ENCODE data around the gene FHL1.

FHL1 gene

GRCh38 chrX:136182414-136182813, 35.1 kb downstream of the FHL1 start:
- Histone ChIP-seq H3K27ac (no peak overlapping the region), H3K27me3 (ENCODE audit: insufficient read depth, low read depth) (no peaks in the 10 kb centered on the region), H3K36me3 (ENCODE audit: insufficient read depth) (no peaks in the 10 kb centered on the region), H3K4me1 (ENCODE audit: low read depth, poor library complexity, severe bottlenecking) (no peaks in the 10 kb centered on the region), H3K4me3 (IDR thresholded peaks at IDR 0.05; ENCODE audit: insufficient read depth, low read depth, low read length) (no peak overlapping the region), H2AFZ (ENCODE audit: low read depth) (no peak overlapping the region), H3K79me2 (ENCODE audit: insufficient read depth, low read depth) (no peaks in the 10 kb centered on the region), H3K4me2 (no peak overlapping the region), H3K9ac (no peak overlapping the region), H4K20me1 (ENCODE audit: insufficient read depth) (no peaks in the 10 kb centered on the region)
- no peak for TF ChIP-seq CTCF (conservative IDR thresholded peaks at IDR 0.05; ENCODE audit: low read depth, low read length)

- Histone ChIP-seq H3K36me3 (ENCODE audit: insufficient read depth) (no peaks in the 10 kb centered on the region), H3K4me2 (no peak overlapping the region), H2AFZ (ENCODE audit: low read depth) (no peak overlapping the region), H3K4me1 (ENCODE audit: low read depth, poor library complexity, severe bottlenecking) (no peaks in the 10 kb centered on the region), H3K27ac (no peak overlapping the region), H3K79me2 (ENCODE audit: insufficient read depth, low read depth) (no peaks in the 10 kb centered on the region), H3K4me3 (IDR thresholded peaks at IDR 0.05; ENCODE audit: insufficient read depth, low read depth, low read length) (no peak overlapping the region), H3K27me3 (ENCODE audit: insufficient read depth, low read depth) (no peaks in the 10 kb centered on the region), H4K20me1 (ENCODE audit: insufficient read depth) (no peaks in the 10 kb centered on the region), H3K9ac (no peak overlapping the region)
- TF ChIP-seq CTCF (conservative IDR thresholded peaks at IDR 0.05; ENCODE audit: low read depth, low read length) = no peak
These were observed 35.8 kb downstream of the FHL1 start for GRCh38 chrX:136183172-136183571.

GRCh38 chrX:136183917-136184316, 36.6 kb downstream of the FHL1 start:
- Histone ChIP-seq H3K4me3 (IDR thresholded peaks at IDR 0.05; ENCODE audit: insufficient read depth, low read depth, low read length) (no peak overlapping the region), H3K27ac (no peak overlapping the region), H3K27me3 (ENCODE audit: insufficient read depth, low read depth) (no peaks in the 10 kb centered on the region), H3K4me2 (no peak overlapping the region), H4K20me1 (ENCODE audit: insufficient read depth) (no peaks in the 10 kb centered on the region), H3K36me3 (ENCODE audit: insufficient read depth) (no peaks in the 10 kb centered on the region), H3K4me1 (ENCODE audit: low read depth, poor library complexity, severe bottlenecking) (no peaks in the 10 kb centered on the region), H3K9ac (no peak overlapping the region), H2AFZ (ENCODE audit: low read depth) (no peak overlapping the region), H3K79me2 (ENCODE audit: insufficient read depth, low read depth) (no peaks in the 10 kb centered on the region)
- TF ChIP-seq CTCF (conservative IDR thresholded peaks at IDR 0.05; ENCODE audit: low read depth, low read length) = no peak

- Histone ChIP-seq H3K27ac (no peak overlapping the region), H4K20me1 (ENCODE audit: insufficient read depth) (no peaks in the 10 kb centered on the region), H3K36me3 (ENCODE audit: insufficient read depth) (no peaks in the 10 kb centered on the region), H3K4me2 (no peak overlapping the region), H3K9ac (no peak overlapping the region), H2AFZ (ENCODE audit: low read depth) (no peak overlapping the region), H3K4me1 (ENCODE audit: low read depth, poor library complexity, severe bottlenecking) (no peaks in the 10 kb centered on the region), H3K4me3 (IDR thresholded peaks at IDR 0.05; ENCODE audit: insufficient read depth, low read depth, low read length) (no peak overlapping the region), H3K79me2 (ENCODE audit: insufficient read depth, low read depth) (no peaks in the 10 kb centered on the region), H3K27me3 (ENCODE audit: insufficient read depth, low read depth) (no peaks in the 10 kb centered on the region)
- TF ChIP-seq CTCF (conservative IDR thresholded peaks at IDR 0.05; ENCODE audit: low read depth, low read length) = no peak
These were observed 38.2 kb downstream of the FHL1 start for GRCh38 chrX:136185401-136186022.
